GM19455 (cell line): ENCODE results near the gene PHF12.
"Not testable (repeated sequence)": the region's sequence is repeated elsewhere in the genome, so short reads cannot be mapped to it uniquely, and the experiment has no call there.

ENCODE experiments used
- ATAC-seq: cut with Tn5 transposase; IDR thresholded peaks from one replicate; pipeline ENCODE4 v1.9.1; 2021; ENCODE audit not compliant: unreplicated experiment

The PHF12 gene

DNA sequence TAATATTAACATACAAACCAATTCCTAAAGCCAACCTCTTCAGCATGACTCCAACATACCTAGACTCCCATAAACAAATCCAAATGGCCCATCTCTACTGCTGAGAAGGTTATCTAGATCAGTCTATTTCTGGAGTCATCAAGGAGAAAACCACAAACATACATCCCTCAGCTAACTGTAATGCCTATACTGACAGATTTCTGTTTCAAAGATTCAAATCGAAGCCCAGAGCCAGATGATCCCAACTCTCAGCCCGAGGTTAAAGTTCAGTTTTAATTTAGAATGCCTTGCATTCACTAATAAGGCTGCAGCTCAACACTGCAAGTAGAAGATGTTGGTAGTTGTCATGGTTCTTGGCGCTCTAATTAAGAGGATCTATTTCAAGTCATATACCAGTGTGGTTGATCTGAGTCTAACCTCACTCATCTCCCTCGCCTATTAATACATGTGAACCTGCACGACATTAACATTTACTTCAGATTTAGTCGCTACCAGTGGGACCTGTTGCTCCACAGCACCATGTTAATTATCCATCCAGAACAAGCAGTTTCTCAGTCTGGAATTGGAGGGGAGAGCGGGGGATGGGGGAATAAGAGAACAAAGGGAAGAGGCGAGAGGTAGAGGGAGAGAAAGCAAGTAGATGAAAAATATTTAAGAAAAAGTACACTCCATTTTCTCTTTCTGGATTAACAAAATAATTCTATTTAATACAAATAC lies 15.4 kb downstream of the PHF12 start:
- no peak for ATAC-seq

DNA sequence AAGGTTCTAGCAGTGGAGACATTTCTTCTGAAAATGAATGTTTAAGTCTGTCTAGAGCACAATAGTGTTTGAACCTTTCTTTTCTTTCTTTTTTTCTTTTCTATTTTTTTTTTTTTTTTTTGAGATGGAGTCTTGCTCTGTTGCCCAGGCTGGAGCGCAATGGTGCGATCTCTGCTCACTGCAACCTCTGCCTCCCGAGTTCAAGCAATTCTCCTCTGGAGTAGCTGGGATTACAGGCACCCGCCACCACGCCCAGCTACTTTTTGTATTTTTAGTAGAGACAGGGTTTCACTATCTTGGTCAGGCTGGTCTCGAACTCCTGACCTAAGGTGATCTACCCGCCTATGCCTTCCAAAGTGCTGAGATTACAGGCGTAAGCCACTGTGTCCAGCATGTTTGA lies 16.8 kb downstream of the PHF12 start:
- not testable (repeated sequence) for ATAC-seq

- no peak for ATAC-seq
Observed at GRCh38 chr17:28929787-28930186, 21.5 kb downstream of the PHF12 start.

GRCh38 chr17:28928061-28928460 lies 23.3 kb downstream of the PHF12 start:
- ATAC-seq, result no peak

GRCh38 chr17:28926786-28927185 lies 24.5 kb downstream of the PHF12 start:
- ATAC-seq, result no peak

DNA sequence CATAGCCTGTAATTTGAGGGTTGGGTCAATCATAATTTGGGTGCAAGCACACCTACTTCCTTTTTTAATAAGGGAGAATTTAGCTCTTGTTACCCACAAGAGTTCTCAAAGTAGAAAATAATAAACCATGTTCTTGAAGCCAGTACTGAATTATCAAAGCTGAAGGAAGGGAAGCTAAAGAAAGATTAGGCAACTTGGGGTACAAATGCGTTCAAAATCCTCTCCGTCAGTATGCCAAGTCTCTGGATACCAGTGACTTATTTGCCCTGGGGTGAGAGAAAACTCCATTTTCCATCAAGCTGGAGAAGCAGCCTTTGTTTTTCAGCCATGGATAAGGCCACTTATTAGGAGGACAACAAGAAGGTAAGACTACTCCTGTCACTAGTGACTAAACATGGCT lies 25.0 kb downstream of the PHF12 start:
- ATAC-seq, result no peak

DNA sequence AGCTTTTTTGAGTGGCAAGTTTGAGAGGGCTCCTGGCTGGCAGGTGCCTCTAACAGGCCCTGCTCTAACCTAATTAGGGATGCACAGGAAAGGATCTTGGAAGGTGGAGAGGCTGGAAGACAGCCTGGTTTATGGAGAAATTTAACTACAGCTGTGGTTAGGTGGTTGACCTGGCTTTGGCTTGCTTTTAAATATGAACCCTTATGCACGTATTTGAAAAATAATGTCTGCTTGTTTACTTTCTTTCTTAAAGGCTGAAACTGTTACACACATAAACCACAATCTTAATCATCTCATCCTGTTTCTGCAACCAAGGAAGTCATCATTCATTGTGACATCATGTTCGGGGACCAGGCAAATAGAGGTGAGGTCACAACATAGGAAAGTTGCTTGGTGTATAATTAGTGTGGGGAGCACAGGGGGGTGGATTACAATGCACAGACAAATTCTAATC lies 25.4 kb downstream of the PHF12 start:
- ATAC-seq, result no peak

GRCh38 chr17:28920201-28920600 lies 31.1 kb downstream of the PHF12 start:
- ATAC-seq, result no peak

GRCh38 chr17:28918295-28918694 lies 33.0 kb downstream of the PHF12 start:
- ATAC-seq, result no peak

GRCh38 chr17:28917465-28917864 lies 33.9 kb downstream of the PHF12 start:
- no peak for ATAC-seq

GRCh38 chr17:28917029-28917428 lies 34.3 kb downstream of the PHF12 start:
- no peak for ATAC-seq

DNA sequence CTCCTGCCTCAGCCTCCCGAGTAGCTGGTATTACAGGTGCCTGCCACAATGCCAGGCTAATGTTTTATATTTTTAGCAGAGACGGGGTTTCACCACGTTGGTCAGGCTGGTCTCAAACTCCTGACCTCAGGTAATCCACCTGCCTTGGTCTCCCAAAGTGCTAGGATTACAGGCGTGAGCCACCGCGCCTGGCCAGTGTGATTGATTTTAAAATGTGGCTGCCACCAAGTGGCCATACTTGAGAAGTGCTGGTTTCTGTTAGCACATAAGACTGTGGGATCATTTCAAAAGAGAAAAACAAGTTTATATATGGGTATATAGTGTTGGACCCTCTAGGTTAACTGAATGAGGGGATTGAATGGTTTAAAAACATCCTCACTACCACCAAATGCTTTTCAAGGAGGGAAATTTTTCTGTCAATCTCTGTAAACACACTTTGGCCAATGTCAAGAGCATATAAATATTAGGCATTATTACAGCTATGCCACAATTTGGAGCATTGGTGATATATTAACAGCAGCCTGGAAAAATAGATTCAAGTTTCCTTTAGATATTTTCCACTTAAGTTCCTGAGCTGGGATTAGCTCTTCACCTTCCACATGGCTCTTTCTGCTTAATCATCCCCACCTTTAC lies 34.9 kb downstream of the PHF12 start:
- ATAC-seq, result no peak

DNA sequence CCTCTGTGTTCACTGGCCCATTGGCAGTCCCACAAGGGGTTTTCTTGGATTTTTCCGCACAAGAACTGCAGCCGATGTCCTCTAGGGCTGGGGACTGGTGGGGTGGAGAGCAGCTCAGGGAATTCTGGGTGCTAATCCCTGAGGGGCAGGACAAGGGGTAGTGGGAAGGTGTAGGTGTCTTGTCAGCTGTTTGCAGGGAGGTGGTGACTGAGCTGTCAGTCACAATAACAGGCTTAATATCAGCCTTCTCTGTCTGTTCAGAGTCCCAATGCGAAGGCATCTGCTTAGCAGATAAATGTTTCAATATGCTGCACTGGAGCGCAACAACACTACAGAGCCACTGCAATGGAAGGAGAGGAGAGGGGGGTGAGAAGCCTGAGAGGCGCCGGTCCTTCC lies 38.4 kb downstream of the PHF12 start:
- no peak for ATAC-seq

GRCh38 chr17:28912281-28912937 lies 38.9 kb downstream of the PHF12 start:
- ATAC-seq, result no peak

DNA sequence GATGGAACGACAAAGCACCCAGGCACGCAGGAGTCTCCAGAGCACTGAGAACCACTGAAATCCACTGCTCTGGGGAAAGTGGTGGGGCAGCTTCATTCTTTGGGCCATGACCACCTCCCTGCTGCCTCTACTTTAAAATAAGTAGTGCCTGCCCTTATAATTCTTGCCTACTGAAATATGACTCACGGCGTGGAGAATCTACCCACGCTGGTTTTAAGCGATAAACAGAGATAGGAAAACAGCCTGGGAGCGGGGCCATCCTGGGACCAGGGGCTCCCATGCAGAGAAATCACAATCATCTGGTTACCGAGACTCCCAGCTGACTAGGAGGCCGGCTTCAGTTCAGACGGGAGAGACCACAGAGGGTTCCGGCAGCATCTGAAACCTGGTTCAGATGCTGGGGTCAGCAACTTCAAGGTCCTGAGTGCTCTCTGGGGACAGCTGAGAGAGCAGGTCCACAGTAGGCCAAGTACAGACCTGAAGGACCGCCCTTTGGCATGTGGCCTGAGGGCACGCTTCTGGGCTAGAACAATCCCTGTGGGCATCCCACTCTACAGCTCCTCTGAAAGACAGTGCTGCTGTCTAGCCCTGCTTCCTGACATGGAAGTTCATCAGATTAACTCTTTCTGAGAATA lies 39.8 kb downstream of the PHF12 start:
- no peak for ATAC-seq

GRCh38 chr17:28910534-28910933 lies 40.8 kb downstream of the PHF12 start:
- no peak for ATAC-seq

GRCh38 chr17:28908640-28909167 lies 42.6 kb downstream of the PHF12 start:
- no peak for ATAC-seq

DNA sequence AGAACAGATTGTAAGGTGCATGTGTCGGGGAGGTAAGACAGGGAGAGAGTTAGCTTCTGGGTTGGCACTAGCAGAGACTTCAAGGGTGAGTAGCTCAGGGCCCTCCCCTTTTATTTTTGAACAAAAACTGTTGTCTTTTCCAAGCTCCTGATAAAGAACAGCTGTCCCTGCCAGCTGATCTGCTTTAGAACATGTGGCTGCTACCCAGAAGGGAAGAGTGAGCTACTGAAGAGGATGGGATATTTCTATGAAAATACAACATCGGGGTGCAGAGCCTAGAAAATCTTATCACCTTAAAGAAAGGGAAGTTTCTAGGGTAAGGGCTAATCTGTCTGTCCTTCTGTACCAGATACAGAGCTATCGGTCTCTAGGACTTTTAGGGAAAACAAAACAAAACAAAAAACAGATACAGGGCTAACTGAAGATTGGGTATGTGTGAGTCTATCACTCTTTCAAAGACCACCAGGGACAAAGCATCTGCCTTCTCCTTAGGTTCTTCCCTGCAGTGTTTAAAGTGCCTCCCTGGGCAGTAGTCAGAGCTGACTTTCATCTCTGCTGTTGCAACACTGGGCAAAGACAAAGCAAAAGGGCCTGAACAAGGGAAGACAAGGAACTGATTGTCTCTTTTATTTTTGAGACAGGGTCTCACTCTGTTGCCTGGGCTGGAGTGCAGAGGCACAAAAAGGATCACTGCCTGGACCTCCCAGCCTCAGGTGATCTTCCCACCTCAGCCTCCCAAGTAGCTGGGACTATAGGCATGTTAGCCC lies 43.4 kb downstream of the PHF12 start:
- ATAC-seq, result no peak

DNA sequence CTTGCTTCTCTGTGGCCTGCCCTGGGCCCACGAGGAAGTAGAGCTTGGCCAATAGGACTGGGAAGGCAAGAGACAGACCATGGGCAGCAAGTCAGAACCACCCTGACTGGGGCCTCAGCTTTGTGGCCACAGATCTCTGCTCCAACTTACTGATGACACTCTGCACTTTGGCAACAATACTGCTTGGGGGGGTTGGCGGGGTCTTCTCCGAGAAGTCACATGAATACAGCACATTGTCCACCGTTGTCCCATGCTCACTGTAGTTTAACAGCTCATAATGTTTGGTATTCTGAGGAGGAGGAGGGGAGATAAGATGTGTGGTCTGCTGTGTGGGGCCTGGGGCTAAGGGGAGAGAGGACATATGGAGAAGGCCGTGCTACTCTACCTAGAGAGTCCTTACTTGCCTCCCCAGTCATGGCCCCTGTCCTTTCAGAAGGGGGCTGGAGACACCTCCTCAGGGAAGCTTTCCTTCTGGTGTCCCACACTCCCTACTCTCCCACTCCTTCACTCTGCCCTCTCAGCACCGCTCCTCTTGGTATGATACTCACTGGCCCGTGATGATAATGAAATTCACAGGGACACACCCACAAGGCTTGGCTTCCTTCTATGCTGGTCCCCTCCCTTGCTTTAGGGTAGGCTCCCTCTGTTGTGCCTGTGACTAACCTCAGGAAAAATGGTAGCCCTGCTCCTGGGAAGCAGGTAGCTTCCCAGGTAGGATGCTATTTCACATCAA lies 44.4 kb downstream of the PHF12 start:
- ATAC-seq, result no peak

DNA sequence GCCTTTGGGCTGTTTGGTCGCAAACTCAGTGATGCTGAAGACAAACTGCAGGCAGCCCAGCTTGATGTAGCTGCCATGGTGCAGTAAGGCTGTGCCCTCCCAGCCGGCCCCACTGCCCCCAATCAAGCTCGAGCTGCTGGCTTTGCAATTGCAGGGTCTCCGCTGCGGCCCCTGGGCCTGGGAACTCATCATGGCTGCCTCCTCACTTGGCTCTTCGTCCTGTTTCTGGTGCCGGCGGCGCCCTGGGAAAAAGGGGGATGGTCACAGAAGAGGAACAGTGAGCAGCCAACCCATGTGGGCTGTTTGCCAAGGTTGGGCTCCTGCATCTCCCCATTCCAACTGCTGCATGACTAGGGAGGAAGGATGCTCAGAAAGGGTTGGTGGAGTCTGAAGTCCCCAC lies 45.0 kb downstream of the PHF12 start:
- ATAC-seq, result no peak
